GM19025 (cell line): Measurements from ENCODE around the gene SLC16A3.
"Not testable (repeated sequence)": the region's sequence is repeated elsewhere in the genome, so short reads cannot be mapped to it uniquely, and the experiment has no call there.

Experiments used
- ATAC-seq: cut with Tn5 transposase; IDR thresholded peaks from one replicate; pipeline ENCODE4 v1.9.1; 2021; ENCODE audit warnings: mild to moderate bottlenecking, low read depth, moderate library complexity; ENCODE audit not compliant: unreplicated experiment

SLC16A3 gene

DNA sequence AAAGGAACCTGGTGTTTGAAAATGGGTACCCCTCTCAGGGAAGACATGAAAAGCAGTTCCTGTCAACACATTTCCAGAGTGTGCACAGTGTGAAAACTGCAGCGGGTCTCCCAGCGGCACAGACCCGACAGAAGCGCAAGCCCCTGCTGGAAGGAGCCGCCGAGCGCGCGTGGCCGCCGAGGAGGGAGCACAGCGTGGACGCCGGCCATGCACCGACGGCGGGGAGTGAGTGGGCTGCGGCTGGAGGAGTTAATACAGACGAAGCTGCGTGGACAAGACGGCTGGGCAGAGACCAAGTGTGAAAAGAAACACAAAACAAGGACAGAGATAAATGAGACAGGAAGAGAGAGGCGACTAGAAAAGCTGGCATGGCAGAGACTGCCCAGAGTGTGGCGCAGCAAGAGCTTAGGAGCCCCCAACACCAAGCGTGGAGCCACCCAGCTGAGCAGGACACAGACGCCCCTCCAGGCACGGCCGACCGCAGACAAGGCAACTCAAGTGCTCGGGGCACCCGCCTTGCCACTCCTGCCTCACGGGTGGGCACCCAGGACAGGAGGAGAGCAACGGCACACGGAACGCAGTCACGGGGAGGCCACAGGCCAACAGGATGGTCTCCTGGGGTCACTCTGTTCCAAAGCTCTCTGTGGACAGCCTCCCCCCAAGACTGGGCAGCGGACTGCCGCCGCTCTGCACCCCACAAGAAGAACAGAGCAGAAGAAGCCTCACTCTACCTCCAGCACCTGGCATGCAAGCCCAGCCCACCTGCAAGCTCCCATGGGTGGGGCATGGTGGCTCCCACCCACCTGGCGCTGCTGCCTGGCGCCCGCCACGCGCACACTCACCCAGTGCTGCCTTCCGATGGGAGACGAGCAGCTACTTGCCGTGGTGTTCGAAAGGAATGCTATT, 16.5 kb downstream of the SLC16A3 start:
- ATAC-seq, result no peak

DNA sequence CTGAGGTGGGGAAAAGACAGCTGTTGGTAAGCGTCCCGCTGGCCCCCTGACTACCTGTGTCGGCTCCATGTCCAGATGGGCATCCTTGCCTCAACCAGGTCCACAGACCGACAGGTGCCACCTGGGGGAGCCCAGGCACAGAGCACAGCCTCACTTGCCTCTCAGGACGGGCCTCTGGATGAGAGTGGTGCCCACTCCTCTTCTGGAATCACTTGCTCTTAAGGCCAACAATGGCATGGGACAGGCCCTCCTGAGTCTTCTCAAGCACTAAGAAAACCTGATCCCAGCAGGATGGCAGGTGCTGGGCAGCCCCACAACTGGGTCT, 17.2 kb downstream of the SLC16A3 start:
- ATAC-seq, result no peak

DNA sequence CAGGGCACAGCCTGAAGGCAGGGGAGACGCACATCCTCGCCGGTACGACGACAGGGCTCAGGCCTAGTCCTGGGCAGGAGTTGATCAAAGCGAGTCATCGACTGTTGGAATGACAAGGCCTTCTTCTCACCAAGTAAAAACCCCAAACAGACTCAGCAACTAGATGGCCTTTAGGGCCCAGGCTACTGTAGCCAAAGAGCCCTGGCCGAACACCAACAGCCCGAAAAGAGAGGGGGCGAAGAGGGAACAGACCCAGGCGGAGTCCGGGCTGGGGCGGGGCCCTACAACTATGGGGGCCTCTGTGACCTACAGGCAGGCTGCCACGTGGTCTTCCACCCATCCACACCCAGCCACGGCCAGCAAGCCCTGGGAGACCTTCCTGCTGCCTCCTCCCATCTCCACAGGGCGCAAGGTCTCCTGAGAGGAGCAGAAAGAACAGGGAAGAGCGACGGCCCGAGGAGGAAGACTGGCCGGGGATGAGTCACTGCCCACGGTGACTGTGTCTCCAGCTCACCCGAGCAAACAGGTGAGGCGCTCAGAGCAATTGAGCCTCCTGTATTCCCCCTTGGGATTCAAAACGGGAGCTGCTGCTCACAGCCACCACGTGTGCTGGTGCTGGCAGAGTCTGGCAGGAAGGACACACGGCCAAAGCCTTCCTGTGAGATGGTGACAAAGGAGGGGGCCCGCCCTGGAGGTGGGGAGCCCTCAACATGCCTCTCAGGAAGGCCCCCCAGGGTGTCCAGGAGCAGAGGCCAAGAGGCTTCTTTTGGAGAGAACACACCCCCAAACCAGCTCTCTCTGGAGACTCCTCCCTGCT, 17.7 kb downstream of the SLC16A3 start:
- no peak for ATAC-seq

- no peak for ATAC-seq
Observed at GRCh38 chr17:82247182-82247823, 18.5 kb downstream of the SLC16A3 start.

GRCh38 chr17:82247856-82248671, 19.2 kb downstream of the SLC16A3 start:
- ATAC-seq, result no peak

DNA sequence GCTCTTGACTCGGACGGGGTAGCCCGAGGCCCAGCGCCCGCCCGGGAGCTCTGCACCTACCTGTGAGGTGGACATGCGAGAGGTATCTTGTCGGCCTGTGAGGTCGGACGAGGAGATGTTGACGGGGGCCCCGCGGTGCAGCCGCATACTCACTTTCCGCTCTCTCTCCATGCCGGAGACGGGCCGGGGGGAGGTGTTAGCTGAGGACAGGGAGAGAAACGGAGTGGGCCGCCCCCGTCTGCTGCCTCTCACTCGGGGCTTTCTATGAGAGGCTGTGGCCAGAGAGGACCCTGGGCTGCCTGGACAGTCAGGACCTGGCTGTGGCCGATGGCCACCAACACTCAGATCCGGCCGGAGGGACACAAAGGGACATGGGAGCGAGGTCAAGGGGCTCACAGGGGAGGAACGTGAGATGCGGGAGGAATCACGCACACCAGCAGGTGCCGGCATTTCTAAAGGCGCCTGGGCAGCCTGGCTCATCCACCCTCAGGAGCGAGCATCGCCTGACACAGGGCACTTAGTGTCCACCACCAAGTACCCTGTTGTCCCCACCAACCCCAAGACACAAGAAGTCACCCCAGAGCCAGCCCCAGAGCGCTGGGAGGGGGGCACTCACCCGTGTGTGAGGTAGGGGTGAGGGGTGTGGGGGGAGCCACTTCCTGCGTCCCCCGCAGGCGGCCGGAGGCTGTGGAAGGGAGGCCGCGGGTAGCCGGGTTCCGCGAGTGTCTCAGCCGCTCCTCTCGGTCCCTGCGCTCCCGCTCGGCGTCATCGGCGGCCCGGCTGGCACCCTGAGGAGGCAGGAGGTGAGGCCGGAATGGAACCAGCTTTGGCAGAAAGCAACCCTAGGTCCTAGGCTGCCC, 20.2 kb downstream of the SLC16A3 start:
- no peak for ATAC-seq

- no peak for ATAC-seq
Observed at GRCh38 chr17:82249896-82250581, 21.2 kb downstream of the SLC16A3 start.

DNA sequence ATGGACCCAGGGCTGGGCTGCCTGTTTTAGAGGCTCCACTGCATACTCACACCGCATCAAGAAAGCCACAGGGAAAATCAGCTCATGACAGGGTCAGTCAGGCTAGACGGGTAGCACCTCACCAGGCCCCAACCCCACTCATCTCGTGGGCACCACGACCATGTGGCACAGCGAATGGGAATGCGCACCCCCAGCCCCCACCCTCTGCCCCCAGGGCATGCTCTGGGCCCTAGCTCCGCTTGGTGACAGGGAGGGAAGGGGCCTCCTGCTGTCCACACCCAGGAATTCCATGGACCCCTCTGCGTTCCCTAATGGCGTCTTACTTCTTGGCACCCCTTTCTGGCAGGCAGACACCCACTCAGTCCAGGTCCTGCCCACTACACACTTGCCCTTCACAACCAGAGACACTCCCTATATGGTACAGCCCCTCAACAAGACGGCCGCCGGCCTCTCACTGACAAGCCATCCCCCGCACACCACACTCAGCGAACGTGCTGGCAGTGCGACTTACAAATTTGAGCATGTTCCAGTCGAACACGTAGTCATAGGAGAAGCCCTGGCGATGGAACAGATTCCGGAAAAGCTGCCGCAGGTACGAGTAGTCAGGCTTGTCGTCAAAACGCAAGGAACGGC, 22.1 kb downstream of the SLC16A3 start:
- no peak for ATAC-seq

DNA sequence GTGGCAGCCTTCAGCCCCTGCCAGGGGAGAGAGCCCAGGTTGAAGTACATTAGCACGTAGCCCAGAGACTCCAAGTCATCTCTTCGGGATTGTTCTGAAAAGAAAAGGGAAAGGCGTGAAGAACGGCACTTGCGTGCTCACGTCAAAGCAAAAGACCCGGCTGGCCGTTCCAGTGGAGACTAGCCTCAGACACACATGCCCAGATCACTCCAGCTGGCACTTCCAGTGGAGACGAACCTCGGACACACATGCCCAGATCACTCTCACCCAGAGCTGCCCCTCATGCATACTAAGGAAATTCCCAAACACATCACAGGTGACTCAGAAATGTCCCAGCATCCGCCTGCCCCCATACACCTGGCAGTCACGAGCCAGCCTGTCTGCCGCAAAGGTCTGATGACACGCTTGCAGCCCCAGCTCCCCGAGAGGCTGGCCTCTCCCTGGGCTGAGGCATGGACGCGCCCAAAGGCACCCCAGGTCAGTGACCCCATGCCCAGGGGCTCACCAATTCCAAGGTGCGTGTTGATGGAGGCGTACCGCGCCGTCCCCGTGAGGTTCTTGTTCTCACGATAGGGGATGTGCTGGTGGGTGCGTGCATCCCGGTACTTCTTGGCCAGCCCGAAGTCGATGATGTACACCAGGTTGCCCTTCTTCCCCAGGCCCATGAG, 23.8 kb downstream of the SLC16A3 start:
- no peak for ATAC-seq

DNA sequence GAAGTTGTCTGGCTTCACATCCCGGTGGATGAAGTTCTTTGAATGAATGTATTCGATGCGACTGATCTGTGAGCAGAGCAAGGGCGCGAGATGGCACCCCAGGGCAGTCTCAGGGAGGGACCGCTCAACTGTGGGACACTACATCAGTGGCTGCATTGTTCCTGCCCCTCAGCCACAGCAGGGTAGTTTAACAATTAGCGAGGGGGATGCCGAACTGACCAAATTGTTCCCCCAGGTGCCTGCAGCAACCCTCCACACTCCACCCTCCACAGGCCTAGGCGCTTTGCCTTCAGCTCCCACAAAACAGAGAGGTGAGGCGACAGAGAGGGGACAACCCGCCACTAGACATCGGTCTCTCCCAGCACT, 24.3 kb downstream of the SLC16A3 start:
- ATAC-seq, result no peak

DNA sequence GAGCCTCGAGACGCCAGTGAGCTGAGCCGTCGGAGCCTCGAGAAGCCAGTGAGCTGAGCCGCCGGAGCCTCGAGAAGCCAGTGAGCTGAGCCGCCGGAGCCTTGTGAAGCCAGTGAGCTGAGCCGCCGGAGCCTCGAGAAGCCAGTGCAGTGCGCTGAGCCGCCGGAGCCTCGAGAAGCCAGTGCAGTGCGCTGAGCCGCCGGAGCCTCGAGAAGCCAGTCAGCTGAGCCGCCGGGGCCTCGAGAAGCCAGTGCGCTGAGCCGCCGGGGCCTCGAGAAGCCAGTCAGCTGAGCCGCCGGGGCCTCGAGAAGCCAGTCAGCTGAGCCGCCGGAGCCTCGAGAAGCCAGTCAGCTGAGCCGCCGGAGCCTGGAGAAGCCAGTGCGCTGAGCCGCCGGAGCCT, 25.3 kb downstream of the SLC16A3 start:
- ATAC-seq, result not testable (repeated sequence)

- ATAC-seq, result not testable (repeated sequence)
Observed at GRCh38 chr17:82254746-82255145, 25.9 kb downstream of the SLC16A3 start.

GRCh38 chr17:82255402-82255972, 26.6 kb downstream of the SLC16A3 start:
- no peak for ATAC-seq

DNA sequence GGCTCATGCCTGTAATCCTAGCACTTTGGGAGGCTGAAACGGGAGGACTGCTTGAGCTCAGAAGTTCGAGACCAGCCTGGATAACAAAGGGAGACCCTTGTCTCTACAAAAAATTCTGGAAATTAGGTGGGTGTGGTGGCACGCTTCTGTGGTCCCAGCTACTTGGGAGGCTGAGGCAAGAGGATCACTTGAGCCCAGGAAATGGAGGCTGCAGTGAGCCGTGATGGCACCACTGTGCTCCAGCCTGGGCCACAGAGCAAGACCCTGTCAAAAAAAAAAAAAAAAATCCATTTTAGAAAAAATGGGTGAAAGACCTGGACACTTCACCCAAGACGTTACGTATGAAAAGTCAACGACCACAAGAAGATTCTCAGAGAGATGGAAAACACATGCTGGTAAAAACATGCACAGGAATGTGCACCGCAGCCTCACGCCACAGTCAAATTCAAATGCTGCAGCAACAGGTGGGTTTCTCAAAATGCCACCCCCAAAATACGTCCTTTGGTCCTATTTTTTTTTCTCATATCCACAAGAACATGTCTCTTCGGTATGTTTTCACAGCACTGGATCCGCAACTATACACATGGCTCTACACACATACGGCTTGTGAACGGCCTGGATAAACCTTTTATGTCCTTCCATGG, 27.5 kb downstream of the SLC16A3 start:
- no peak for ATAC-seq

DNA sequence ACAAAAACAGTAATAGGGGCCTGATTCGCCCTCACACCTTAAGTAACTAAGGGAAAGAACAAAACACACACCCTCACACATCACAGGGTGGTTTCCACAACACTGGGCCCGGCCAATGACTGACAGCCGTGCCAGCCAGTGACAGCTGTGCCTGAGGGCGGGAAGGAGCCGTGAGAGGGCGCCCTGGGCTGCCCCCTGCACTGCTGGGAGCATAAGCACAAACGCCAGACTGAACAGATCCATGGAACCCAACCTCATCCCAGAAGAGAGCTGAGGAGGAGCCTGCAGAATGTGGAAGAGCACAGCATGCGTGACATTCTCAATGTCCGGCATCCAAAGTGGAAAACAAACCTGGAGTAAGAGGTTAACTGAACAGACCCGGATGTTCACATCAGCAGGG, 28.6 kb downstream of the SLC16A3 start:
- no peak for ATAC-seq

- no peak for ATAC-seq
Observed at GRCh38 chr17:82258555-82258954, 29.7 kb downstream of the SLC16A3 start.
